Uterus (tissue), 2 donors: ENCODE data around the gene PPM1A.

ENCODE experiments used
- POLR2A ChIP-seq, 2 donors: fragments of 450-650 bp; IDR thresholded peaks; one replicate each; pipeline ENCODE4 v1.6.1; 2016; ENCODE audit warnings: antibody characterized with exemption in 2 of 2, mild to moderate bottlenecking in 1 of 2, moderate library complexity in 1 of 2
- TF ChIP-seq, protein P1 (sequence below), 4 experiments: fragments of 200-600 bp in 2 of 4; fragments of 450-650 bp in 2 of 4; sonication (generic) in 2 of 4; IDR thresholded peaks; one replicate each; pipeline ENCODE4 v1.5.1; 2016 to 2019; ENCODE audit warnings: antibody characterized with exemption in 4 of 4, mild to moderate bottlenecking in 2 of 4, moderate library complexity in 1 of 4

DNA sequence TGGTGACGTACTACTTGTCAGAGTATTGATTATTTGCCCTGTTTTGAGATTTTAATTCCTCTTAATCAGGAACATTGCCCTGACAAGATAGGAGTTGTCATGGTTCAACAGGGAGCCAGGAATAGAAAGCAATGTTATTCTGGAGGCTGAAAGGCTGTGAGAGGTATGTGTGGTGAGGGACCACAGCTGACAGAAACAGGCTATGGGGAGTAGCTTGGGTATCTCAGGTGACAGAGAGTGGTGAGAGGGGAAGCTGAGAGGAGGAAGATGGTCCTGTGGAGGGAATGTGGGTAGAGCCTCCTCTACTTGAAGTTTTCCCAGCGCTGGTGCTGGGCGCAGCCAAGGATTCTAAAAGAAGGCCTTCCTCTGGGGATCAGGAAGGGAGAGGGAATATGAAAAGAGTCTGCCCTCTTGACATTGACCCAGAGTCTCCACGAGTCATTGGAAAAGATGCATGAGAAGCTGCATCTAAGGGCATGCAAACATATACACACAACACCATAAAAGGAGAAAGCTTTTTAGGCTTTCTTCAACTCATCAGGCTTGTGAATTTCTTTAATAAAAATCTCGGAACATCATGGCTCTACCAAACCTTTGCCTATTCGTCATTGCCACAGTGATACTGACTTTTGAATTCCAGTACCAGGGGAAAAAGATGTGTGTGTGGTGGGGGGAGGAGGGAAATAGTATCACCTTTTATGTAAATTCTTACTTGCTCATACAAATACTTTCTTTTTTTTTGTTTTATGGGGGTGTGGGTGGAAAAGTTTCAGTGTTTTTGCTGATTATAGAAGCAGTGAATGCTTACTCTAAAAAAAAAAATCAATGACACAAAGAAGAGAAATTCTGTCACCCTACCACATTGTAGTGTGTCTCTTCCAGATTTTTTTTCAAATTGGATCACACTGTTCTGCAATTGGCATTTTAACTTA is 43.9 kb upstream of the PPM1A start:
- TF ChIP-seq, protein P1, sequence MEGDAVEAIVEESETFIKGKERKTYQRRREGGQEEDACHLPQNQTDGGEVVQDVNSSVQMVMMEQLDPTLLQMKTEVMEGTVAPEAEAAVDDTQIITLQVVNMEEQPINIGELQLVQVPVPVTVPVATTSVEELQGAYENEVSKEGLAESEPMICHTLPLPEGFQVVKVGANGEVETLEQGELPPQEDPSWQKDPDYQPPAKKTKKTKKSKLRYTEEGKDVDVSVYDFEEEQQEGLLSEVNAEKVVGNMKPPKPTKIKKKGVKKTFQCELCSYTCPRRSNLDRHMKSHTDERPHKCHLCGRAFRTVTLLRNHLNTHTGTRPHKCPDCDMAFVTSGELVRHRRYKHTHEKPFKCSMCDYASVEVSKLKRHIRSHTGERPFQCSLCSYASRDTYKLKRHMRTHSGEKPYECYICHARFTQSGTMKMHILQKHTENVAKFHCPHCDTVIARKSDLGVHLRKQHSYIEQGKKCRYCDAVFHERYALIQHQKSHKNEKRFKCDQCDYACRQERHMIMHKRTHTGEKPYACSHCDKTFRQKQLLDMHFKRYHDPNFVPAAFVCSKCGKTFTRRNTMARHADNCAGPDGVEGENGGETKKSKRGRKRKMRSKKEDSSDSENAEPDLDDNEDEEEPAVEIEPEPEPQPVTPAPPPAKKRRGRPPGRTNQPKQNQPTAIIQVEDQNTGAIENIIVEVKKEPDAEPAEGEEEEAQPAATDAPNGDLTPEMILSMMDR (IDR thresholded peaks at IDR 0.05), result no peak
- TF ChIP-seq POLR2A (IDR thresholded peaks at IDR 0.05), result no peak
